Stimulated activated CD8-positive, alpha-beta memory T cell treated with anti-CD3 and anti-CD28 coated beads, Interleukin-4, amount 100 ng/mL, for 48 hours (primary cell): ENCODE measurements around the gene SAMSN1.

ENCODE experiments used
- DNase-seq: peaks from one replicate; pipeline ENCODE4 v3.0.0-alpha.2; 2020

The SAMSN1 gene

DNA sequence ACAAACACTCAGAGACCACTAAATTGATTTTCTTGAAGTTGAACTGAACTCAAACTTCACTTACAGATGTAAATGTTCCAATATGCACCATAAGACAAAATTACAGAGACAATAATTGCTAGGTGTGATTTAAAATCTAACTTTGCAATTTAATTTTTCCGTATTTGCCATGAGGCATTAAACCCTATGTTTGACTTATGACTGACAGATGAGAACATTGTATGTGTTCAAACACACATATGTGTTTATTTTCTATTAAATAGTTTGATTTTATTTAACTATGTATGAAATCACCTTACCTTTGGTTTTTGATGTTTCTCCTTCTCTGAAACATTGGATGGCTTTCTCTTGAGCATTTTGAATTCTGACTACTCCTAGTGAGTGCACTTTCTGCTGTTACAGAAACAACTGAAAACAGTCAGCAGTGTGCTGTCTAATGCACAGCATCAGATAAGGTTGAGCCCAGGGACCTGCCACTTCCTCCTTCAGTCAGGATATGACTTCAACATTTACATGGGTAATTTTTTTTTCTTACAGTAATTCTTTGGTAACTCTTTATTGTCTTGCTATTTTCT, at the start of gene SAMSN1:
TSS of gene SAMSN1 (minus strand) at position 410 of the 575 bp plus-strand sequence. CDS start at position 356, 54 bp downstream.
- DNase-seq = peak; percentile 65

DNA sequence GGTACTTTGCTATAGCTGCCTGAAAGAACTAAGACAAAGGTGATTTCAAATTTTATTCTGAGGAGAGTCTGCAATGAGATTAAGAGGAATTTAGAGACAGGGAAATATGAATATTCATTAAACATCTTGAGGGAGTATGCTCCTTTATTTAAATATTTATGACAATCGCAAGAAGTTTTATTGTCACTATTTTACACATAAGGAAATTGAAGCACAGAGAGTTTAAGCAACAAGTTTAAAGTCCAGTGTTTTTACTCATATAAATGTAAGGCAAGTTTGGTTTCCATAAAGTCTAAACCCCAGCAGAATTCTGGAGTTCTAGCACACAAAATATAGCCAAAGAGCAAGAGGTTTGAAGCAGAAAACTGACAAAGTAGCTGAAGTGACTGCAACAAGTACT, 49.3 kb upstream of the SAMSN1 start:
- no peak for DNase-seq

DNA sequence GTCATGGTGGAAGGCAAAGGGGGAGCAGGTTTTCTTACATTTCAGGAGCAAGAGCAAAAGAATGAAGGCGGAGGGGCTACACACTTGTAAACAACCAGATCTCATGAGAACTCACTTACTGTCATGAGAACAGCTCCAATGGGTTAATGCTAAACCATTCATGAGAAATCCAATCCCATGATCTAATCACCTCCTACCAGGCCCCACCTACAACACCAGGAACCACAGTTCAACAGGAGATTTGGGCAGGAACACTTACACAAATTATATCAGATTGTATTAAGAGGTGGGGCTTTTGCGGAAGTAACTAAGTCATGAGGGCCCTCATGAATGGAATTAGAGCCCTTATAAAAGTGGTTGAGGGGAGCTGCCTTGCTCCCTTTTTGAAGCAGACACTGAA, 48.9 kb upstream of the SAMSN1 start:
- no peak for DNase-seq

DNA sequence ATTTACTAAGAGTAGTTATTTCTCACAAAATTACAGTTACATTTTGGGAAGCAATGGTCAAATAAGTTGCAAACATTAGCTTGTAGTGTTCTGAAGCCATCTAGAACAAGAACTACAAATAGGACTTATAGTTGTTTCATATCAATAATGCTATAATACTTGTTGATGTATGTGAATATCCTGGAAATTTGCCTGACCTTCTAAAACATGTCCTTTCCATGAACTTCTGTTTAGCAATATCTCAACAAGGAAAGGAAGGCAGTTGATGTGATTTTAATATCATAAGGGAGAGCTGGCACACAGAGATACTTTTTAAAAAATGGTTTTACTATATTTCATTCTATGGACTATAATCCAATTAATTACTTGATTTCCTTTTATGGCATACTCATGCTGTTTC, 47.1 kb upstream of the SAMSN1 start:
- no peak for DNase-seq

DNA sequence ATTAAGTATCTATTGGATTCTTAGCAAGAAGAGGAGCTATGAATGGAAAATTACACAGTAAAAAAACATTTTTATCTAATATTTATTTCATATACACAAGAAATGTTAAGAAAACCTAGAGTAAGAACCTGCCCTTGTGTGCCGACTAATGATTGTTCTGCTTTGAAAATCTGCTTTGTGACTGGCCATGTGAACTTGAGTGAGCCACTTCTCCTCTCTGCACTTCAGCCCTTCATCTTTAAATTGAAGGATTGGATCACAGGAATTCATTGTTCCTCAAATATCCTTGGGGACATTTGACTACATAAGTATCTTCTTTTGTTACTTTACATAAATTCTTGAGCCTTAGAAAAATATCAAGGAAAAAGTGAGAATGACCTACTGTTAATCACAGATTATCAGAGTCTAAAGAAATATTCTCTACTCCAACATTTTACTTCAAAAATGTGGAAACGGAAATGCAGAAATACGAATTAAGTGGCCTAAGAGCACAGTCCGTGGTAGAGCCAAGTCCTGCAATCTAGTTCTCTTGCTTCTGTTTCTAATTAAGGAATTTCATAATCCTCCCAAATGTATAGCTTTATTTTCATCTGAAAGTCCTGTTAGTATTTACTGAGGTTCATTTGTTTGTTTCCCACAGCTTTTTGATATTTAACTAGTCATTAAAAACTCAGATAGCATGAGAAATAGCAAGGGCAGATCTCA, 46.3 kb upstream of the SAMSN1 start:
- no peak for DNase-seq

DNA sequence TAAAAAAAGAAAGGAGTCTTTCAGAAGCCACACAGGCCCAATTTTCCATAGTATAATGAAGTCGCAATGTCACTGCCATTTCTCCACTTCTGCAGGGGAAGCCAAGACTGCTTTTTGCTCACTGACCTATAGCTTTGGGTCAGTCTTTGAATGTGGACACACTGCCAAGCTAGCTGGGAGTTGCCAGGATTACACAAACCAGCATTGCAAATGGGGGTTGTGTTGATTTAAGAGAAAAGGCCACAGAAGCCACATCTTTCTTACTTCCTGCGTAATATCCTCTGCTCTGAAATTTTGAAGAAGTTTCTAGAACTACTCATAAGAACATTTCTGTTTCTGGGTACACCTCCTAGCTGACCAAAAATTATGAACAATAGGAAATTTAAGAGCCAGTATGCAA, 45.8 kb upstream of the SAMSN1 start:
- DNase-seq = no peak

DNA sequence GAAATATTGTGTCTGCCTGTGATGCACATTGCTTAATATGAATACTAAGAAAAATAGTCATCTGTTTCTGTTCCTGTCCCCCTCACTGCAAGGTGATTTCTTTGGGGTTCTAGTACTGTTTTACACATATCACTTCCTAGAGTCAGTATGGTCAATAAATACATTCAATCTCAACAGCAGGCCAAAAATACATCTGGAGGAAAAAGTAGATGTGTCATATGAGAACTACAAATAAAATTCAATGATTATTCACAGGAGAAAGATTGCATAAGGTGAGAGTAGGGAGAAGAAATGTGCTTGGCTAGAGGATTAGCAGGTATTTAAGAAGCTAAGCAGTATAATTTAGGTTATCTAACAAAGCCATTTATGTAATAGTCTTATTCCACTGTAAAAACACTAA, 45.3 kb upstream of the SAMSN1 start:
- DNase-seq = no peak

DNA sequence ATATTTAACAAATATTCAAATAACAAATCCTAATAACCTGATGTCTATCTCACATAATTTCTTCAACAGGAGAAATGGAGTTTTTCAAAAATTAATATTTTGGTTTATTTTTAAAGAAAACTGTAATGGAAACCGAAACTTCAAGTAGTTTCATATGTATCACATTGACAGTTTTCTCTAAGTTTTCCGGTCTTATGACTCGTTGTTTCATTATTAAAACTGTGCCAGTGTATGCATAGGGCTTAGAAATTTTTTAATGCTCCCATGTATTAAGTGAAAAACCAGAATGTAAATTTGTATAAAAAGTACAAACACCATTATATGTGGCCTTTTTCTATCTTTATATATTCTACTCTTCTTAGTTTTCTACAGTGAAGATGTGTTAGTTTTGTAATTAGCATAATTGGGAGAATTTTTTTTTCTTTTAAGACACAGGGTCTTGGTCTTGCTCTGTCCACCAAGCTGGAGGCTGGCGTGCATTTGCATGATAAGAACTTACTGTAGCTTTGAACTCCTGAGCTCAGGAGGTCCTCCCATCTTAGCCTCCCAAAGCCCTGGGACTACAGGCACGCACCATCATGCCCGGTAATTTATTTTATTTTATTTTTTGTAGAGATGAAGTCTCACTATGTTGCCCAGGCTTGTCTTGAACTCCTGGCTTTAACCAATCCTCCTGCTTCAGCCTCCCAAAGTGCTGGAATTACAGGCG, 43.9 kb upstream of the SAMSN1 start:
- no peak for DNase-seq

DNA sequence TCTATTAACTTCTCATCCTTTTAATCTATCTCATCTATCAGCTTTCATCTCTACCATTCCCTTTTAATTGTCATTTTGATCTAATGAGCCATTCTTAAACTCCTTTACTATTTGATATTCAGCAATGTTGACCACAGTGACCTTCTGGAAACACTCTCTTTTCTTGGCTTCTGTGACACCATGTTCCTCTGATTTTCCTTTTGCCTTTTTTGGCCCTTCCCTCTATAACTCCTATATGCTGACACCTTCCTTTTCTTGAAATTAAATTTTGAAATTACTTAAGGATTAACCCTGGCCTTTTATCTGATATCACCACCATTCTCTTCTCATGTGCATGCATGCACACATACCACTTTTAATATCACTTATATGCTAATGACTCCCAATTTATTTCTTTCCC, 41.2 kb upstream of the SAMSN1 start:
- DNase-seq = no peak

DNA sequence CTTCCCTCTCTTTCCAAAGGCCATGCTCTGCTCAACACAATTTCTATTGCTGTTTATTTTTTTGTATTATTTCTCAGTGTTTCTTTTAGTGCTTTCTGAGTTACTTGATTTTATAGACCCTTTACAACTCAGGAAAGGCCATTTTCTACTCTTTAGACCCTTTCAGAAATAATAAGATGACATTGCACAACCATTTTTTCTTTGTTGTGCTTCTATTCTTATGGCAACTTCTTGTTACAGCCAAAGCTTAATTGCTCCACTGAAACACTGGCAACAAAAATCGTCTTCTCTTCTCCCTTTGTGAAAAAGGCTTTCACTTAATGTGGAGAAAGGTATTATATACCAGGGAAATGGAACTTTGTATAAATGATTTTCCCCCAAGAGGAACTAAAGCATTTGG, 39.0 kb upstream of the SAMSN1 start:
- no peak for DNase-seq

DNA sequence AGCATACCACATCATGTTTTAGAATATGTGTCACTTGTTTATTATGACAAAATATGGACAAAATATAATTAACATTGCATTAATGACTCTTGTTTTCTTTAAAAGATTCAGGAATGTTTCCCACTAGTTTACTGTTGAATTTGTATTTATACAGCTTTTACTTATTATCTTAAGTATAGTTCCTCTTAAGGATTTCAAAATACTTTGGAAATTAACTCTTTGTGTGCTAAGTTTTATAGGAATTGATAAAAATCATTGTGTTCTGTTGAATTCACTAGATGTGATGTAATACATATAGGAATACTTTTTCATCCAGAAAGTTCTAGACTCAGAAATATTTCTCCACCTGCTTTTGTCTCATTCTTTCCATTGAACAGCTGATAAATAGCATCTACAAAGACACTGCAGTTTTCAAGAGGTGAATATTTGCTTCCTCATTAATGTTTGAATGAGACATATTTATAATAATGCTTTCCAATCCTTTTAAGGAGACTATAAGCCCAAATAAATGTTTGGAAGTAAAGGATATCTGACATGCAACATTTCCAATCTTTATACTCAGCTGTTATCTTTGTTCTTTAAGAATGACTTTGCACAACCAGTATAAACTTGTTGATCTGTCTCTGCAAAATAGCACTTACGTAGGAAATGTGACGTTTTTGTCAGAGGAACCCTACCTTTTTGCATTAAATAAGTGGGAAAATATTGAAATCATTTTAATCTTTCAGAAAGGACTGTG, 38.4 kb upstream of the SAMSN1 start:
- DNase-seq = no peak

DNA sequence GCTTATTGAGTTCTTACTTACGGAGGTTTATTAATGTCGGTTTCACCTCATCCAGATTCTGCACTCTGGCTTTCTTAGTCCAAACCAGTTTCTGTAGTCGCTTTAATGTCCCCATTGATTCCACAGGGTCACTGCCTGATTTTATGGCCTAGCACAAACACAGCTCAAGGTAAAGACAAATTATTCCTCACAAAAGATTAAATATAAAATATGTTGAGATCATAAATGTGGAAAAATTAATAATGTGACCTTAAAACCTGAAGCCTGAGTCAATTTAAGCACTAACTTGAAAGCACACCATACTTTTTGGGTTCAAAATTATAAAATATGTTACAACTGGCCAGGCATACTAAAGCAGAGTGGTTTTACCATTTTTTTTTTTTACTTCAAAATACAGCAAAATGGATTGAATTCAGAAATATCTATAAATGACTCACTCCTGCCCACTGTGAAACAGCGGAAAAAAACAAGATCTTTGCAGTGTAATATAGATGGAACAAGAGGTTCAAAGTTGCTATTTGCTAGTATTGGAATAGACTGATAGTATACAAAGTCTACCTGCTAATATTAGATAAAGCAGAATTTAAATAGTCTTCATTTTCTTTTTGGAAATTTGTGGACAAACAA, 37.6 kb upstream of the SAMSN1 start:
- no peak for DNase-seq

DNA sequence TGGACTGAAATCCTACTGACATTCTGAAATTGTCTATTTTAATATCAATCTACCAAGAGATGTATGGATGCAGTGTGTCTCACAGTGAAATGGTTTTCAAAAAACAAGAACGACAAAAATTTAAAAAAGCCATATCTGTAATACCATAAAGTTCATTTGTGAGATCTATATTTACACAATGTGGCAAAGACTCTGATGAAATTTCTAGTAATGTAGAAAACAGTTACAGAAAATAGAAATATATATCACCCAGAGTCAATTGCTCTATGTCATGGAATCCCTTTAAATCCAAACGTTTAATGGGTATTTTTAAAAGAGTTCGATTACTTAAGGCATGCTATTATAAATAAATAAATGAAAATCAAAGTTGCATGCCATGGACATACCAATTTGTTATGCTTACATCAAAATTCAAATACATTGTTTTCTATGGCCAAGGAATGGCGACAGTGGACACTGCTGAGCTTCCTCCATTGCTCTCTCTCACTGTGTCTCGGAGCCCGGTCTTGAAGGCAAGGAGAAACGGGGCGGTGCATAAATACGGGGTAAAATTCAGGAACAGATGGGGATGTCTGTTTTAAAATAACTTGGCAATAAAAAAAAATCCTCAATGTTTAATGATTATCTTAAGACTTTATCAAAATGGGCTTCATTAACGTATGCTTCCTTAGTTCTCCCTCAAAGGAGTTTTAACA, 37.0 kb upstream of the SAMSN1 start:
- no peak for DNase-seq

DNA sequence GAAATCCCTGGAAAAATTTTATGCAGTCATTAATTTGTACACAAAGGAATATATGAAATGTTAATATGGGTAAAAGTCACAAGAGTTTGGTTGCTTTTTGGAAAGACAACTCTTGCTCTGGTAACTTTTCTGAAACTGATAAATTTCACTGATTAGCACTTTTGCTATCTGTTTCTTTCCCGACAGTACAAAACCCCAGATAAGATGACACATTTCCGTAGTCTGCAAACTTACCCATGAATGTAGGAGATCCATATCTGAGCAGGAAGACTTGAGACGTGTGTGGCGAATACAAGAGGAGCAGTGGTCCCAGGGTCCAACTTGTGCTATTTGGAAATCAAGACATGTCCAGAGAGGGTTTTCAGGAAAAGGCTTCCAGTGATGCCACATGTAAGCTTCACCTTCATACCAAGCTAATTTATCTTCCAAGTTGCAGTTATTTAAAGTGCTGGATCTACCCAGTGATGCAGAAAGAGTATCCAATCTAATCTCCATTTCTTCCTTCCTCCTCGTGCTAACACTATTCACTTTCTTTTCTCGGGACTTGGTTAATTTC, 35.9 kb upstream of the SAMSN1 start:
- DNase-seq = no peak

DNA sequence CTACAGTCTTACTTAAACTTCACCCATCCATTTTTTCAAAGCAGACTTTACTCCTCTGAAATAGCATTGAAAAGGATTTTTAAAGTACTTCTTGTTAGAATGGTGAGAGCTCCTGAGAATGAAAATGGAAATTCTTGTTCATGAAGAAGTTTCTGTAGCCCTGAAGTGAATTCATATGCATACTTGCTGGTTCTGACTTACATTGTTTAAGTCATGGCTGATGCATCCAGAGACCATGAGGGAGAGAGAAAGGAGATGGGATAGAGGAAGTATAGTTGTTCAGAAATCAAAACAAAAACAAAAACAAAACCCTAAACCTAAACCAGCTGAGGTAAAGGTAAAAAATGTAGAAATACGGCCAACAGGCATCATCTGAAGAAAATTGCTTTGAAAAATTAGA, 27.1 kb upstream of the SAMSN1 start:
- DNase-seq = no peak

DNA sequence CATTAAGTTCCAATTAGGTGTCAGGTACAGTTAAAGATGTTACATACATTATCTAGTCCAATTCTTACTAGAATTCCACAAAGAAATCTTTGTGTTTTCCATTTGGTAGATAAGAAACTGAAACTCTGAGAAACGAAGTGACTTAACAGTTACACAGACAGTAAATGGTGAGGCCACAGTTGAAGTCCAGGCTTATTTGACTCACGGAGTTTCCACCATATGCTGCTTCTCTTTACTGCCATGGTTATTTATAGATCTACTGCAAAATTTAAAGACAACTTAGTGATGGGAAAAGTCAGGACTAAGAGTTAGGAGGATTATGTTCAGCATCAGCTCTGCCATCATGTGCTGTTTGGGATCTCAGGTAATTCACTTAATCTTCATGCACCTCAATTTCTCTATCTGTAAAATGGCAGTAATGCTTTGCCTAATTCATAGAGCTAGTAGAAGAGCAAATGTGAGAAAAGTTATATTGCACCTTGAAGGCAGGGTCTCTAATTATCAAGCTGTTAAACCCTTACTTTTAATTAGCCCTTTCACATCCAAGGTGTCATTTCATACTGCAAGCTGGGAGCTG, 26.2 kb upstream of the SAMSN1 start:
- no peak for DNase-seq

DNA sequence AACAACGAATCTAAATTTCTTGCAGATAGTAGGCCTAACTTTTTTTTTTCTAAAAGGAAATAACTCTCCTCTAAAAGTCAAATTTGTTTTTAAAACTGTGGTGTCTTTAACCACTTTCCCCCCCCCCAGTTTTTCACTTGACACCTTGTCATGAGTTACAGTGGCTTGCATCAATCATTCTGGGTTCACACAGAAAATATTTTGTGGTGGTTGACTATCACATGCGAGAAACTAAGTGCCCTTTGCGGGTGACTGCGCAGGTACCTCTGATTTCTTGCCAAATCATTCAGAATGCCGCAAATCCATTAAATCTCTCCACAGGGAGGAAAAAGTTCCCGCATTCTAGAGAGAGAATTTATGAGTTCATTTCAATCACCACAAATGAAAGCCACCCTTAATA, 23.8 kb upstream of the SAMSN1 start:
- DNase-seq = no peak

DNA sequence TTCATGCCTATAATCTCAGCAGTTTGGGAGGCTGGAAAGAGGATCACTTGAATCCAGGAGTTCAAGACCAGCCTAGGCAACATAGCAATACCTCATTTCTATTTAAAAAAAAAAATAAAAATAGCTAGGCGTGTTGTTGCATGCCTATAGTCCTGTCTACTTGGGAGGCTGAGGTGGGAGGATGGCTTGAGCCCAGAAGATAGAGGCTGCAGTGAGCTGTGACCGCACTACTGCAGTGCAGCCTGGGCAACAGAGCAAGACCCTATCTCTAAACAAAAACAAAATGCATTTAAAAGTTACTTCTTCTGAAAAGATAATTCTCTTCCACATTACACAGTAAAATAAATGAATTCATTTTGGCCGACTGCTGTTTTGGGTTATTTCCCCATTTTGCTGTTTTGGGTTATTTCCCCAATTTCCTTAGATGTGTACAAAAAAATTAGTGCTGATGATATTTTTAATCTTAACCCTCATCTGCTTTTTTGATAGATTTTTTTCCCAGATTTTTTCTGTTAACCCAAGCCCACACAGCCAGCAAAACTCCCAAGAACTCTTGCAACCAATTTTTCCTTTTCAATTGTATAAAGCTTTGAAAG, 23.0 kb upstream of the SAMSN1 start:
- DNase-seq = no peak

DNA sequence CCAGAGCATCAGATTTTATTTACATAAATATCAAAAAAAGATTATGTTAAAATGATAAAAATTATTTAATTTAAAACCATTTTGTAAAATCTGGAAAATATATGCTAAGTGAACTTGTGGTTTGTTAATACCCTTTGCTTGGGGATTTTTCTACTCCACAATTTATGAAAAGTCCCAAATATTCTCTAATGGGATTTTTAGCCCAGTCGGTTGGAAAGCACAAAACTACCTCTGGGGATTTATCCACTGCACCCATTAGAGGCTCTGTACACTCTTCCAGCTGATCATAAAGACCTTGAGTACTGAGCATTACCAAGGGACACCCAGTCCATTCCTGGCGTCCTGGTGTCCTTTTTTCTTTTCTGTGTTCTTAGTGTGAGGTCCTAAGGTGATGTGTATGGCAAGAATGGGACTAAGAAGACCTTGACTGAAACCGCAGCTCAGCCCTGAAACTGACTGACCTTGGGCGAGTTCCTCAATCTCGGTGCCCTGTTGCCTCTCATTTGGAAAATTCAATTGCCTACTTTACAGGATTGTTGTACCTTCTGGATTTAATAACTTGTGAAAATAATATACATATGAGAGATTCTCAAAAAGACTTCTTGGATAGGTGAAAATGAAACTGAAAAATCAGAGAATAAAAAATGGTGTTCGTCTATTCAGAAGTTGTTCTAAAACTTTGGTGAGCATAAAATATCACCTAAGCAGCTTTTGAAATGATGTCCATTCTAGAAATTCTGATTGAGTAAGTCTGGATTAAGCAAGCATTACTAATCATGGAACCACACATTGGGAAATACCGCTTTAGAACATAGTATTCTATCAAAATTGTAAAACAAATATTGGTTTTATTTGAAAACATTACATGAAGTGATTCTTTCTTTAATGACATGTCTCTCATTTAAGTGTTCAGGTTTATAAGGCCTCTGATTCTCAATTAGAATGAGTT, 21.5 kb upstream of the SAMSN1 start:
- DNase-seq = no peak

DNA sequence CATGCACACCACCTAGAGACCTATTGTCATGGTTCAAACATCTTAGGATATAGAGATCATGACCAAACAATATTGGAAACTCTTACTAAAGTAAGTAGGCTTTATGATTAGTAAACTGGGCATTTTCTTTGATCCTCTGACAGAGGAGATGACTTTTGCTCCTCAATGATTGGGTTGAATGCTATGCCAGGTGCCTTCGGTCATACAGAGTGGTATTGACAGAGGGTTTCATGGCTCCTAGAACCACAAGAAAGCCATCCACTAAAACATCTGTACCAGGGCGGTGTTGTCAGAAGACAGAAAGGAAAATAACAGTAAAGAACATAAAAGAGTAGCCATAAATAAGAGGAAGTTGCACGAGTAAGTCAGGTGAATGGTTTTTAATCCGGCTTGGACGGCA, 20.8 kb upstream of the SAMSN1 start:
- DNase-seq = no peak
